Activated CD8-positive, alpha-beta T cell treated with anti-CD3 and anti-CD28 coated beads for 36 hours (primary cell): Measurements from ENCODE around the gene PRAMEF1. TPM values are rescaled to one million over a fixed set of nuclear protein-coding genes. Genes with fewer than 3 reads are reported as not detected.

Experiments used
- total RNA-seq, 2 experiments: library from RNA; stranded (reverse); gene quantifications; one replicate each; pipeline ENCODE4 v1.2.3, GENCODE V29; 2021

PRAMEF1 gene
- total RNA-seq, 2 experiments from 2014 or later = not detected

Other genes starting within 250 kb of the PRAMEF1 start
- 100 to 1,000 TPM; 129 to 135 TPM for gene DHRS3, start 173.2 kb upstream of the PRAMEF1 start, total RNA-seq
- gene AADACL4, start 147.3 kb upstream of the PRAMEF1 start, total RNA-seq = not detected
- gene AADACL3, start 75.3 kb upstream of the PRAMEF1 start, total RNA-seq = not detected
- not detected for gene CFAP107, start 45.2 kb upstream of the PRAMEF1 start, total RNA-seq
- gene PRAMEF12, start 17.7 kb upstream of the PRAMEF1 start, total RNA-seq = not detected
- gene PRAMEF11, start 40.0 kb downstream of the PRAMEF1 start, total RNA-seq = not detected
- gene HNRNPCL1, start 57.3 kb downstream of the PRAMEF1 start, total RNA-seq = not detected
- gene PRAMEF2, start 65.7 kb downstream of the PRAMEF1 start, total RNA-seq = not detected
- gene PRAMEF4, start 94.8 kb downstream of the PRAMEF1 start, total RNA-seq = not detected
- gene PRAMEF10, start 106.9 kb downstream of the PRAMEF1 start, total RNA-seq = not detected
- gene PRAMEF7, start 125.2 kb downstream of the PRAMEF1 start, total RNA-seq = not detected
- gene PRAMEF6, start 156.2 kb downstream of the PRAMEF1 start, total RNA-seq = not detected